ENCODE data around the gene BARX2.

- TF ChIP-seq EP300 (IDR thresholded peaks at IDR 0.05; ENCODE audit: borderline replicate concordance in 1 of 2, low read depth in 1 of 2, low read length in 1 of 2) (no peak), RAD21 (IDR thresholded peaks at IDR 0.05; ENCODE audit: low read length) (no peak), NFIC (IDR thresholded peaks at IDR 0.05; ENCODE audit: borderline replicate concordance) (no peak), EZH2phosphoT487 (IDR thresholded peaks at IDR 0.05; ENCODE audit: borderline replicate concordance, low read depth) (no peak), TAF1 (IDR thresholded peaks at IDR 0.05; ENCODE audit: borderline replicate concordance, low read depth, low read length) (no peak), MEF2A (IDR thresholded peaks at IDR 0.05; ENCODE audit: borderline replicate concordance, low read depth) (no peak)
- TF ChIP-seq, protein P1, sequence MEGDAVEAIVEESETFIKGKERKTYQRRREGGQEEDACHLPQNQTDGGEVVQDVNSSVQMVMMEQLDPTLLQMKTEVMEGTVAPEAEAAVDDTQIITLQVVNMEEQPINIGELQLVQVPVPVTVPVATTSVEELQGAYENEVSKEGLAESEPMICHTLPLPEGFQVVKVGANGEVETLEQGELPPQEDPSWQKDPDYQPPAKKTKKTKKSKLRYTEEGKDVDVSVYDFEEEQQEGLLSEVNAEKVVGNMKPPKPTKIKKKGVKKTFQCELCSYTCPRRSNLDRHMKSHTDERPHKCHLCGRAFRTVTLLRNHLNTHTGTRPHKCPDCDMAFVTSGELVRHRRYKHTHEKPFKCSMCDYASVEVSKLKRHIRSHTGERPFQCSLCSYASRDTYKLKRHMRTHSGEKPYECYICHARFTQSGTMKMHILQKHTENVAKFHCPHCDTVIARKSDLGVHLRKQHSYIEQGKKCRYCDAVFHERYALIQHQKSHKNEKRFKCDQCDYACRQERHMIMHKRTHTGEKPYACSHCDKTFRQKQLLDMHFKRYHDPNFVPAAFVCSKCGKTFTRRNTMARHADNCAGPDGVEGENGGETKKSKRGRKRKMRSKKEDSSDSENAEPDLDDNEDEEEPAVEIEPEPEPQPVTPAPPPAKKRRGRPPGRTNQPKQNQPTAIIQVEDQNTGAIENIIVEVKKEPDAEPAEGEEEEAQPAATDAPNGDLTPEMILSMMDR (IDR thresholded peaks at IDR 0.05), result no peak
- TF ChIP-seq, protein P2, sequence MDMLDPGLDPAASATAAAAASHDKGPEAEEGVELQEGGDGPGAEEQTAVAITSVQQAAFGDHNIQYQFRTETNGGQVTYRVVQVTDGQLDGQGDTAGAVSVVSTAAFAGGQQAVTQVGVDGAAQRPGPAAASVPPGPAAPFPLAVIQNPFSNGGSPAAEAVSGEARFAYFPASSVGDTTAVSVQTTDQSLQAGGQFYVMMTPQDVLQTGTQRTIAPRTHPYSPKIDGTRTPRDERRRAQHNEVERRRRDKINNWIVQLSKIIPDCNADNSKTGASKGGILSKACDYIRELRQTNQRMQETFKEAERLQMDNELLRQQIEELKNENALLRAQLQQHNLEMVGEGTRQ (IDR thresholded peaks at IDR 0.05; ENCODE audit: borderline replicate concordance, low read depth, low read length), result no peak
These were observed 47.8 kb downstream of the BARX2 start for GRCh38 chr11:129423426-129423825.
